RPMI7951 (cell line): ENCODE results near the gene CEMIP. TPM values are rescaled to one million over a fixed set of nuclear protein-coding genes. Genes with fewer than 3 reads are reported as not detected.

ENCODE experiments used
- DNase-seq: peaks from one replicate; pipeline ENCODE4 v3.0.0-alpha.2; 2012; ENCODE audit warnings: low read depth
- total RNA-seq: library from RNA; depleted of rRNA; stranded (reverse); fragments of >200 nt; shearing (Covaris generic); gene quantifications from 2 replicates; pipeline ENCODE4 v1.2.3, GENCODE V29; 2014

Gene CEMIP
- total RNA-seq, 1 experiment from 2014 or later, result 1.1 TPM

DNA sequence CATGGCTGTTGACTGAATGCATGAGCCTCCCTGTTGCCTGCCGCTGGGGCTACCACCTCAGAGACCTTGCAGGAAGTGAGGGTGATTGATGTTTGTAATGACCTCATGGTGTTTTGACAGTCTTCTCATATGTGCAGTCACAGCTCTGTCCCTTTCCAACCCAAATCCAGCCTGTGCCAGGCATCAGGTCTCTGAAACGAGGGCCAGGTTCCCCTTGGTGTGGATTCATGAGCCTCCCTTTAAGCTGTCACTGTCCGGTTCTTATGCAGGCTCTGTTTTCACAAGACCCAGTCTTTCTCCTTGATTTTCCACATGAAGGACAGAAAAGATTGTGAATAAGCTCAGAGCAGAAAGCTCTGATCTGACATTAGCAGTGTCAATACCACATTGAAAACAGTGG, 43.1 kb downstream of the CEMIP start:
- no peak for DNase-seq

DNA sequence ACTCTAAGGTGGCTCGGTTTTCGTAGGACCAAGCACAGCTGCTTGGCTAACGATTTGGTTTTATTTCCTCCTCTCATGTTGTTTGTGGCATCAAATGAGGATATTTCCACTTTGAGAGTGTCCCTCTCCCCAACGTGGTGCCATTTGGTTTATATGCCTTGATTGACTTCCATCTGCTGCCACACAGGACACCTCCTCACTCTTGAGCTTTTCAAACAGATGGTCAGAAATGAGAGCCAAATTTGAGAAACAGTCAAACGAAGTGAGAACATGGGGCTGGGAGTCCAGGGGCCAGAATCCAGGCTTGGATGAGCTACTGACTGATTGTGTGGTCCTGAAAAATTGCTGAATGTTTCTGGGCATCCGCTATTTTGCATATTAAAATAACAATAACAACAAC, 43.5 kb downstream of the CEMIP start:
- no peak for DNase-seq

GRCh38 chr15:80823120-80823519, 44.0 kb downstream of the CEMIP start:
- DNase-seq, result no peak

GRCh38 chr15:80823995-80824394, 44.8 kb downstream of the CEMIP start:
- no peak for DNase-seq

DNA sequence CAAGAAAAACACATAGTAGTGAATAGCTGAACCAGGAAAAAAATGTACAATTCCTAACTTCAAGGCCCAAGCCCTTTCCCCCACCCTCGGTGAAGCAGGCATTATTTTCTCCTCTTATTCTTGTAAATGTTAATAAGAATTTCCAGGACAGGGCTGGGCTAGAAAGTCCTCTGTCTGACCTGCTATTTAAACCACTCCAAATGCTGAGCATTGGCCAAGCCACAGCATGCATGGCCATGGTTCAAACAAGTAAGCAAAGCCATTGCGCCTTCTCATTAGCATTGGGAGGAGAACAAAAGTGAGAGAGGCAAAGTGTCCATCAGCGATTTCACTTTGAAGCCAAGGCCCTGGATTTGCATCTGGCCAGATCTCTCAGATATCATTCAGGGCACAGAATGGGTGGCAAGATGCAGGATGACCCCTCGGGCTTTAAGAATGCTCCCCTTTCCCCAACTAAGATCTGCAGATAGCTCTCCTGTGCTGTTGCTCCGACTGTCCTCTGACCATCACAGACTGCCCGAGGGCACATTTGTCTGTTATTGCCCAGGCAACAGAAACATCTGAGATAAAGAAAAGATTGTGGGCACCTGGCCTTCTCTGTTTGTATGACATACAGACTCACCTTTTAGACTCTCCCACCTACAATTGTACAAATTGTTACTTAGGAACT, 46.3 kb downstream of the CEMIP start:
- no peak for DNase-seq

GRCh38 chr15:80828796-80829195, 49.6 kb downstream of the CEMIP start:
- no peak for DNase-seq

- no peak for DNase-seq
Measured at GRCh38 chr15:80830677-80831076, 51.5 kb downstream of the CEMIP start.

GRCh38 chr15:80831192-80831591, 52.0 kb downstream of the CEMIP start:
- no peak for DNase-seq

DNA sequence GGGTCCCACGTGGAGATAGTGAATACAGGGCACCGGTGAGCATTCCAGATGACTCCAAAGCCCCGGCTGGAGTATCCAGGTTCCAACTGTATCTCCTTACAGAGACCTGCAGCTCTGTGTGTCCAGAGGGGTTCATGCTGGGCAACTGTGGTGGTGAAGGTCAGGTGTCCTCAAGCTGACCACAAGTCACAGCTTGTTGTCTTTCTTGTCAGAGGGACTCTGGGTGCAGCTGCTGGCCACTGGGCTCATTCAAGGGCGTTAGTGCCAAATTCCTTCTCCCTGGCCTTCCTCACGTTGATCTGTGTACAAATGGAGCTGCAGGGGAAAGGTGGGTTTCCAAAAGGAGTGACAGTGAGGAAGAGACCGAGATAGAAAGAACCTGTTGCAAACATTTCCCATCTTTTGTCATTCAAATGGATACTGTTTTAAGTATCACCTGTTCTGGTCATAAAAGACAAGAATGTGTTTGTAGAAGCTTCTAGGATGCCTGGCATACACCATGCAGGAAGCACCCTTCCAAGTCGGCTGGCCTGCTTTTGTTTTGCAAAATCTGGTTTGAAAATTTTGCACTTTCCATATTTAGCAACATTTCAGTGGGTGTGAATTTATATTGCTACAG, 52.5 kb downstream of the CEMIP start:
- DNase-seq, result no peak

GRCh38 chr15:80832686-80833085, 53.5 kb downstream of the CEMIP start:
- DNase-seq, result no peak

GRCh38 chr15:80834402-80834801, 55.2 kb downstream of the CEMIP start:
- no peak for DNase-seq

GRCh38 chr15:80834906-80835305, 55.7 kb downstream of the CEMIP start:
- no peak for DNase-seq

DNA sequence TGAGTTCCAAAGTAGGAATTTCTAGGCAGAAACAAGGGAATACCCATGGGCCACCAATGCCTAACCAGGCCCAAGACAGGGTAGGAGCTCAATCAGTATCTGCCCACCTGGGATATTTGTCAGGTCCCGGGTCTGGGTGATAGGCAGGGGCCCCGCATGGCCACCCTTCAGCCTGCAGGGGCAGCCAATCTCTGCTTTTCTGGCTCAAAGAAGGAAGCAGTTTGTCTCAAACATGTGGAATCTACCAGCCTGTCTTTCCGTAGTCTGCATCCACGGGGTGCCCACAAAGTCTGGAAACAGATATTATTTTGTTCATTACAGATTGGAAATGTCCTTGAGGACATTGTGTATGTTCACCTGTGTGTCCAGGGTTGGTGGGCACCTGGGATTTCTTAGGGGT, 56.2 kb downstream of the CEMIP start:
- DNase-seq, result no peak

- DNase-seq, result no peak
Measured at GRCh38 chr15:80836223-80836622, 57.1 kb downstream of the CEMIP start.

DNA sequence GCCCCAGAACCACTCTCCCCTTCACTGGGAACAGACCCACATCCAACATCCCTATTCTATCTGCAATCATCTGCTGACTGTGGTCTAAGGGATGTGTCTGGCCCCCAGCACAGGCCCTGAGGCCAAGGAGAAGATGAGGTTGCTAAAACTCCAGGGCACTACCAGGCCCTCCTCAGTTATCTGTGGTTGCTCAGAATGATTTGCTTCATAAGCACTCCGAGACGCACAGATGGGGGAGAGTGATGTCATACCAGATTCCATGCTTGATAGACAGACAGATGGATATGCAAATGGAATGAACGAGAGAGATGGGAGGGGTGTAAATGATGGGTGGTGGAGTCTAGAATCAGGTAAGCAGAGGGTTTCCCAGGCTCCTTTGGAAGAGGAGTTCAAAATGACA, 57.8 kb downstream of the CEMIP start:
- DNase-seq, result no peak

GRCh38 chr15:80838012-80838411, 58.8 kb downstream of the CEMIP start:
- no peak for DNase-seq

DNA sequence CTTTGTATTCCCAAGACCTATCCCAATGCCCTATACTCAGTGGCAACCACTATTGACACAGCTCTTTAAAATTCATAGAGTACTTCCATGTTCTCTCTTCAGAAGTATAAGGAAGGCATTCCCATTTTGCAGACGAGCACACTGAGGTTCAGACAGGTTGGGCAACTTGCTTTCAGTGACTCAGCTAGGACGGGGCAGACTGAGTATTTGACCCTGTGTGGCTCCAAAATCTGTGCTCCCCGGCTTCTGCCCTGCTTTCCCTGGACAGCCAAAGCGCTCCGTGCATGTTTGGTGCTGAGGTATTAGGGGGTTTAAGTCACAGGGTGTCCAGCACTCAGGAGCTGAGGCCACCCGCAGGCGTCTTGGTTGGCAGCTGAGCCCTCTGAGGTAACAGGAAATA, 59.5 kb downstream of the CEMIP start:
- DNase-seq, result no peak

- DNase-seq, result no peak
Measured at GRCh38 chr15:80839764-80840130, 60.6 kb downstream of the CEMIP start.

DNA sequence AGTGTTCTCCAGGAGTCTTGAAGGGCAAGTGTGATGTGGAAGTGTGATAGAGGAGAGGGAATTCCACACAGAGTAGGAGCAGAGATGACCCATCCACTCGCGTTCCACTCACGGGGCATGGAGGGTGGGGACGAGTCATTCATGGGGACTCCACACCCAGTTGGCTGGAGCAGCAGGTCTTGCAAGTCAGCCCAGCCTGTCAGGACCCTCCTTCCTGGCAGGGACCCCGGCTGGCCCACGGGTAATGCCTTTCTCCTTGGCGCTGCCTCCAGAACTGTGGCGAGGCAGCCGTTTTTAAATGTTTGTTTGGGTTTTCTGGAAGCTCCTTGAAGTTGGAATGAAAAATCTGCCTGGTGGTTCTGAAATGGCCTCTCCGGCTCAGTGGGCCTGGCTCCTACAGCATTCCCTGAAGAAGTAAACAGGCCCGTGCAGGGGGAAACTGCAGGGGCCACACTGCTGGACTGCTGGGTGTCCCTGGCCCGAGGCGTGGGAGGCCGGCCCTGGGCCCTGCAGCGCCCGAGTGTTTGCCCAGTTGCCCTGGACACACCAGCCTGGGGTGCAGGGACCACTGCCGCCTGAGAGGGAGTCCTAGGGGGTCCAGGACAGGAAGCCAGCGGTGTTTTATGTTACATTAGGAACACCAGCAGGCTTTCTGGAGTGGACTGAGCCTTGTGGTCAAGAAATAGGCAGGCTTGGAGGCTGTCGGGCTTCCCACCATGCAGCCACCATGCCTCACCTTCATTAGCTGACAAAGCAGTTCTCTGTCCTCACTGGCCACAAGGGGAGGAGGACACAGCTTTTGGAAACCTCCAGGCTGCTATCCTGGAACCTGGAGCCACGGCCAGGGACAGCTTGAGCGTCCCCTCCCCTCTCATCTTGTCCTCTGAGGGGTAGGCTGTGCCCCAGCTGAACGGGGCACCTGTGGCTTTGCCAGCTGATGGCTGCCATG, 61.3 kb downstream of the CEMIP start:
- DNase-seq, result no peak

GRCh38 chr15:80841541-80841940, 62.4 kb downstream of the CEMIP start:
- no peak for DNase-seq

- peak; percentile 59 for DNase-seq
Measured at GRCh38 chr15:80844011-80844732, 65.0 kb downstream of the CEMIP start.
